CD14-positive monocyte (primary cell): ENCODE data around the gene MYORG. TPM values are rescaled to one million over a fixed set of nuclear protein-coding genes. Genes with fewer than 3 reads are reported as not detected.

ENCODE experiments used
- DNase-seq, 3 donors: peaks; one replicate each; pipeline ENCODE4 v3.0.0-alpha.2; 2011 to 2022
- H2AFZ ChIP-seq: 2 replicates; pipeline ENCODE4 v1.6.0; 2012; ENCODE audit warnings: mild to moderate bottlenecking, low read depth, low read length, inconsistent platforms; ENCODE audit not compliant: insufficient read depth, poor library complexity, severe bottlenecking
- H3K27ac ChIP-seq, 2 donors: 1 replicate in 1 of 2; 2 replicates in 1 of 2; pipeline ENCODE4 v1.5.1; 2012 to 2013; ENCODE audit warnings: low read length in 2 of 2, control low read depth in 1 of 2, inconsistent platforms in 1 of 2, low read depth in 1 of 2, mild to moderate bottlenecking in 1 of 2
- H3K27me3 ChIP-seq, 2 donors: one replicate each; pipeline versions ENCODE4 v1.6.0 to v1.6.1; 2011 to 2013; ENCODE audit warnings: low read length in 2 of 2; ENCODE audit not compliant: control insufficient read depth in 2 of 2, insufficient read depth in 2 of 2
- H3K36me3 ChIP-seq, 2 donors: replicated peaks in 1 of 2; 1 replicate in 1 of 2; 2 replicates in 1 of 2; pipeline versions ENCODE4 v1.5.1 to v1.6.1; 2012 to 2013; ENCODE audit warnings: low read length in 2 of 2, control low read depth in 1 of 2, inconsistent platforms in 1 of 2, mild to moderate bottlenecking in 1 of 2; ENCODE audit not compliant: insufficient read depth in 2 of 2, control insufficient read depth in 1 of 2
- H3K4me1 ChIP-seq, 2 donors: 1 replicate in 1 of 2; 2 replicates in 1 of 2; pipeline versions ENCODE4 v1.5.1 to v1.6.1; 2012 to 2013; ENCODE audit warnings: low read length in 2 of 2, control low read depth in 1 of 2, inconsistent platforms in 1 of 2, mild to moderate bottlenecking in 1 of 2, moderate library complexity in 1 of 2; ENCODE audit not compliant: insufficient read depth in 2 of 2, control insufficient read depth in 1 of 2
- H3K4me2 ChIP-seq: replicated peaks from 2 replicates; pipeline ENCODE3; 2012; ENCODE audit warnings: low read length, moderate library complexity, mild to moderate bottlenecking; ENCODE audit not compliant: poor library complexity, severe bottlenecking; ENCODE audit errors: extremely low read depth
- H3K4me3 ChIP-seq, 3 experiments: fragments of 200-600 bp in 1 of 3; sonication (generic) in 1 of 3; replicated peaks in 1 of 3; 1 replicate in 2 of 3; 2 replicates in 1 of 3; pipeline ENCODE4 v1.5.1; 2011 to 2013; ENCODE audit warnings: low read length in 3 of 3, mild to moderate bottlenecking in 3 of 3, control low read depth in 2 of 3, low read depth in 2 of 3, inconsistent platforms in 1 of 3, moderate library complexity in 1 of 3
- H3K79me2 ChIP-seq: 2 replicates; pipeline ENCODE4 v1.6.0; 2012; ENCODE audit warnings: mild to moderate bottlenecking, control low read depth, inconsistent platforms, low read length, moderate library complexity; ENCODE audit not compliant: insufficient read depth
- H3K9ac ChIP-seq: 2 replicates; pipeline ENCODE4 v1.6.0; 2017; ENCODE audit warnings: low read length, mild to moderate bottlenecking; ENCODE audit not compliant: insufficient read depth, poor library complexity, severe bottlenecking
- H3K9me3 ChIP-seq, 2 donors: replicated peaks in 1 of 2; 1 replicate in 1 of 2; 2 replicates in 1 of 2; pipeline versions ENCODE4 v1.5.1 to v1.6.1; 2012 to 2013; ENCODE audit warnings: low read length in 2 of 2, control low read depth in 1 of 2; ENCODE audit not compliant: control insufficient read depth in 1 of 2, insufficient read depth in 1 of 2
- H4K20me1 ChIP-seq: 2 replicates; pipeline ENCODE4 v1.6.0; 2012; ENCODE audit warnings: mild to moderate bottlenecking, low read length, control low read depth, moderate library complexity; ENCODE audit not compliant: insufficient read depth
- H3K27ac Mint-ChIP-seq, 7 donors: one replicate each; pipeline ENCODE4 v1.8.0; 2020; ENCODE audit warnings: mild to moderate bottlenecking in 7 of 7, mixed read lengths in 7 of 7, moderate library complexity in 6 of 7, inconsistent platforms in 2 of 7
- H3K27me3 Mint-ChIP-seq, 3 donors: one replicate each; pipeline ENCODE4 v1.8.0; 2021 to 2022; ENCODE audit warnings: low read depth in 3 of 3, mild to moderate bottlenecking in 3 of 3, mixed read lengths in 3 of 3, moderate library complexity in 3 of 3, inconsistent platforms in 1 of 3
- H3K36me3 Mint-ChIP-seq, 2 donors: one replicate each; pipeline ENCODE4 v1.8.0; 2020; ENCODE audit warnings: mixed read lengths in 2 of 2, inconsistent platforms in 1 of 2, mild to moderate bottlenecking in 1 of 2
- H3K4me1 Mint-ChIP-seq: one replicate; pipeline ENCODE4 v1.8.0; 2020; ENCODE audit warnings: mild to moderate bottlenecking, mixed read lengths
- H3K4me3 Mint-ChIP-seq, 2 donors: one replicate each; pipeline ENCODE4 v1.8.0; 2020; ENCODE audit warnings: mild to moderate bottlenecking in 2 of 2, mixed read lengths in 2 of 2, moderate library complexity in 1 of 2
- H3K9me3 Mint-ChIP-seq, 7 donors: one replicate each; pipeline ENCODE4 v1.8.0; 2020 to 2022; ENCODE audit warnings: mixed read lengths in 7 of 7, mild to moderate bottlenecking in 6 of 7, moderate library complexity in 6 of 7, inconsistent platforms in 2 of 7
- CTCF ChIP-seq: fragments of 200-600 bp; IDR thresholded peaks from one replicate; pipeline ENCODE4 v1.8.0; 2022; ENCODE audit warnings: antibody characterized with exemption, mild to moderate bottlenecking
- WGBS: methylation state at CpG from one replicate; pipeline ENCODE4 v1.1.5; 2013; ENCODE audit warnings: missing lambda C conversion rate; ENCODE audit not compliant: insufficient coverage; 5-methylcytosine and 5-hydroxymethylcytosine counted together
- intact Hi-C, 2 donors: fragments of 100-400 bp; cut with micrococcal nuclease; formaldehyde crosslinking; loops; one replicate each; pipeline versions ENCODE4 v1.15.0 to v1.15.1; 2023
- polyA plus RNA-seq, 3 donors: library from polyadenylated mRNA; depleted of rRNA in 1 of 3; unstranded in 2 of 3; stranded (reverse) in 1 of 3; fragments of 300-500 nt in 2 of 3; fragments of >200 nt in 1 of 3; fragmentation: Illumina TruSeq in 2 of 3; gene quantifications; 1 replicate in 2 of 3; 2 replicates in 1 of 3; pipeline ENCODE4 v1.2.3, GENCODE V29; 2012 to 2021

Gene MYORG
- polyA plus RNA-seq, 3 donors: 0.01 to 0.05 TPM; not detected in 1

- intact Hi-C loops: no loop called here
- Mint-ChIP-seq H3K4me1 (peaks cover 13% of the 10 kb centered on the region), H3K27me3 (peaks cover 24 to 30% (median 28%) of the 10 kb centered on the region in 3 donors), H3K4me3 (no peak overlapping the region), H3K27ac (peak overlapping the region in 2 of 7 donors; percentile 8 to 72), H3K9me3 (peaks cover 0 to 3% (median 0%) of the 10 kb centered on the region in 7 donors), H3K36me3 (peaks cover 0 to 6% of the 10 kb centered on the region in 2 donors)
- Histone ChIP-seq H3K4me2 (no peak overlapping the region), H3K79me2 (no peaks in the 10 kb centered on the region), H3K27ac (no peak overlapping the region), H3K9ac (no peak overlapping the region), H3K36me3 (no peaks in the 10 kb centered on the region), H3K4me1 (peaks cover 7 to 9% of the 10 kb centered on the region in 2 donors), H3K27me3 (peaks cover 0 to 22% of the 10 kb centered on the region in 2 donors), H4K20me1 (no peaks in the 10 kb centered on the region), H3K4me3 (no peak overlapping the region), H2AFZ (no peak overlapping the region), H3K9me3 (no peaks in the 10 kb centered on the region)
- WGBS: 100% methylated on average over 2 of the region's 6 CpGs
- TF ChIP-seq CTCF: no peak
- no peak for DNase-seq
These were observed 9.0 kb upstream of the MYORG start for GRCh38 chr9:34385561-34386230.

GRCh38 chr9:34384368-34385165 lies 7.9 kb upstream of the MYORG start:
- Mint-ChIP-seq H3K9me3 (peaks cover 0 to 3% (median 0%) of the 10 kb centered on the region in 7 donors), H3K27ac (no peak overlapping the region), H3K4me3 (peak overlapping the region in 1 of 2 donors; percentile 14), H3K4me1 (peaks cover 24% of the 10 kb centered on the region), H3K27me3 (peaks cover 26 to 34% (median 30%) of the 10 kb centered on the region in 3 donors), H3K36me3 (peaks cover 0 to 6% of the 10 kb centered on the region in 2 donors)
- Histone ChIP-seq H3K9me3 (no peaks in the 10 kb centered on the region), H3K36me3 (no peaks in the 10 kb centered on the region), H2AFZ (no peak overlapping the region), H3K4me3 (no peak overlapping the region), H3K27me3 (peaks cover 0 to 28% of the 10 kb centered on the region in 2 donors), H3K27ac (no peak overlapping the region), H3K4me2 (no peak overlapping the region), H3K79me2 (no peaks in the 10 kb centered on the region), H3K9ac (no peak overlapping the region), H3K4me1 (peaks cover 17 to 21% of the 10 kb centered on the region in 2 donors), H4K20me1 (no peaks in the 10 kb centered on the region)
- no peak for TF ChIP-seq CTCF
- DNase-seq: no peak
- intact Hi-C loops: loop anchor here in 1 of 2 donors (5.0 kb wide), 1 partner anchor 73 kb away; the partner anchor contains the start of genes DNAI1 and FAM219A
- 91% methylated on average over 4 of the region's 7 CpGs for WGBS
